ENCODE data around the gene ITGB8.

Gene ITGB8

DNA sequence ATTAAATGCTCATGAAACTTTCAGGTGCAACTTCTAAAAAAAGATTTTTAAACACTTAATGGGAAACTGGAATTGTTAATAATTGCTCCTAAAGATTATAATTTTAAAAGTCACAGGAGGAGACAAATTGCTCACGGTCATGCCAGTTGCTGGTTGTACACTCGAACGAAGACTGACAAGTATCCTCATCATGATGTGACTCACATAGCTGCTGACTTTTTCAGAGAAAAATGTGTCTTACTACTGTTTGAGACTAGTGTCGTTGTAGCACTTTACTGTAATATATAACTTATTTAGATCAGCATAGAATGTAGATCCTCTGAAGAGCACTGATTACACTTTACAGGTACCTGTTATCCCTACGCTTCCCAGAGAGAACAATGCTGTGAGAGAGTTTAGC is 79.3 kb downstream of the ITGB8 start:
- in situ Hi-C loops (cut with HindIII; ENCODE audit: low sequenced_read_pairs), result no loop called here

DNA sequence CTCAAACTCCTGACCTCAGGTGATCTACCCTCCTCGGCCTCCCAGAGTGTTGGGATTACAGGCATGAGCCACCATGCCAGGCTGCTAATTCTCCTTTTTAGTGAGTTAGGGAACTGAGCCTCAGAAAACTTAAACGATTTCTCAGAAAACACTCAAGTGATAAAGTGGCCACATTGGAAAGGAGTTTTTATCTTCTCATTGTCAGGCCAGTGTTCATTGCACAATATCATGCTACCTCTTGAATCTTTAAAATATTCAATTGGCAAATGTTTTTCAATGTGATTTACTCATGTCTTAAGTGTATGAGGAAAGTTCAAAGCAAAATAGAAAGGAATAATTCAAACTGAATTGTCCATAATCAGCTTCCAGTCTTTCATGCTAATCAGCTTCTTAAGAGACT is 80.7 kb downstream of the ITGB8 start:
- in situ Hi-C loops (cut with HindIII; ENCODE audit: low sequenced_read_pairs), result no loop called here

DNA sequence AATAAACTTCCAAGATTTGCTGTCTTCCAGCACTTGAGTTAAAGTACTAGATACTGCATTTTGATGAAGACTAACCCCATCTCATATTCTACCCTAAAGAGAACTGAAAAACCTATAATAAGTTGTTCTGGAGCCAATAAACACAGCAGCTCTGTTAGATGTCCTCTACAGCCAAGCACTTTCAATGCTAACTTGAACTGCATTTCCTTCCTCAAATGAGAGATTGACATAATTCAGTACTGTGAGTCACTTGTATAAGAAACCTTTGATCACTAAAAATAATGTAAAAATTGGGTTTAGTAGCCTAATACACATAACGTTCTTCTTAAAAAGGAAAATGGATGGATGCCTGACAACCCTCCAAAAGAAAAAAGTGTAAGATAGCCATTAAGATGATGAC is 81.3 kb downstream of the ITGB8 start:
- in situ Hi-C loops (cut with HindIII; ENCODE audit: low sequenced_read_pairs), result no loop called here

DNA sequence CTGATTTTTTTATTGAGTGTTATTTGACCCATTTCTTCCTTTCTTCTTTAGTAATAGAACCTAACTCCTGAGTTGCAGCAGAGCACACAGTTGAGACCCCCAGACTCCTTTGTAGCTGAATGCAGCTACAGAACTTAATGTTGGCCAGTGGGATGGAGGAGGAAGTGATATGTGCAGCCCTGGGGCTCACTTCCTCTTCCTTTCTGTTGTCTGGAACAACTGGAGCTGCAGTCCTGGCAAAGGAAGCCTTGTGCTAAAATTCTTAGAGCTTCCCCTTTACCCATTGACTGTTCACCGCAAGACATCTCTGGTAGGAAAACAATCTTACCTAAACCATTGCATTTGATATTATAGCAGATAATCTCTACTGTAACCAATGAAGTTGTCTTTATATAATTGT is 86.6 kb downstream of the ITGB8 start:
- in situ Hi-C loops (cut with HindIII; ENCODE audit: low sequenced_read_pairs), result no loop called here

DNA sequence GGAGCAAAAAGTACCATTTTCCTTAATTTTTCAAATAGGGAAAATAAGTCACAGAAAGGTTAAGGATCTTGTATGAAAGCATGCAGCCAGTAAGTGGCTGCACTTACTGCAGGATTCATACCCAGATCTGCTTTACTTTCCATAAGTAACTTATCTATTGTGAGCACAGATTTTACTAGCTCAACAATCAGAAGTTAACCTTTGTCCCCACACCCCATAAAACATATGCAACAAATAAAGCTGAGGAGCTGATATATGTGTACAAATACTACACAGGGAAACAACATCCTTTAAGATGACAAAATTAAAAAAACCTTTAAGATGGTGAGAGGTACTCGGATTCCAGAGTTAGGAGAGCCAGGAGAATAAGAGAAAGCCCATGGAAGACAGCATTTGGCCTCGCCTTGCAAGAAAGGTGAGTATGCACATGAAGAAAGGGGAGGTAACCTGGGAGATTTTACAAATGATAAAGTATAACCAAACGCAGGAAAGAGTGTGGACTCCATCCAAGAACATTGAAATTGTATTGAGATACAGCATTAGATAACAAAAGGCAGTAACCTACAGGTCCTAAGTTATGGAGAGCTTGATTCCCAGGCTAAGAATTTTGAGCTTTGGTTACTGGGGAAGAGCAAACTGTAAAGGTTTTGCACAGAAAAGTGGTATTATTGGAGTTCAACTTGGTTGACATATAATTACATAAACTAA is 87.1 kb downstream of the ITGB8 start:
- in situ Hi-C loops (cut with HindIII; ENCODE audit: low sequenced_read_pairs), result no loop called here

DNA sequence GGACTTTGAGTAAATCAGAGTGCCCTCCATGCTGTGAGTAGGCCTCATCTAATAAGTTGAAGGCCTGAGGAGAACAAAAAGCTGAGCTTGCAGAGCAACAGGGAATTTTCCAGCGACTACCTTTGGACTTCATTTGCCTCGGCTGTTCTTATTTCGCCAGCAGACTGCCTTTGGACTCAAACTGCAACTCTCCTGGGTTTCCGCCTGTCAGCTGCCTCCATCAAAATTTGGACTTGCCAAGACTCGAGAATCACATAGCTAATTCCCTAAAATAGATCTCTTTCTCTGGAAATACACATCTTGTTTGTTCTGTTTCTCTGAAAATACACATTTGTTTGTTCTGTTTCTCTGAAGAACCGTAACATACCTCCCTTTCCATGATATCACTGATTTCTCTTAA is 93.8 kb downstream of the ITGB8 start:
- in situ Hi-C loops (cut with HindIII; ENCODE audit: low sequenced_read_pairs), result no loop called here

DNA sequence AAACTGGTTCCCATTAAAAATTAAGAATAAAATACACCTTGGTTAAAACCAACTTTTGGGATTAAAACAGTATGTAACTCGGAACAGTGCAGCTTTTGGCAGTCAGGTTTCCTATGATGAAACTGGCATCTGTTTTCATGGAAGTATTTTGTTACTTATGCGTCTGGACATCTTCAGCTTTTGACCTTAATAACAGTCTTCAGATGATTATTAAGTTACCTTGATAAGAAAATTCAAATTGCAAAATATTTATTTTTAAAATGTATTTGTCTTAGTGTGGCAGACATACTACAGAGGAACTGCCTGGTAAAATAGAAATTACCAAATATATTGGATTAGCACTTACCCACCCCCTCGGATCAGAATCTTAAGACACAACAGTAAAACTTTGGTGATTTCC is 100.0 kb downstream of the ITGB8 start:
- in situ Hi-C loops (cut with HindIII; ENCODE audit: low sequenced_read_pairs), result no loop called here

DNA sequence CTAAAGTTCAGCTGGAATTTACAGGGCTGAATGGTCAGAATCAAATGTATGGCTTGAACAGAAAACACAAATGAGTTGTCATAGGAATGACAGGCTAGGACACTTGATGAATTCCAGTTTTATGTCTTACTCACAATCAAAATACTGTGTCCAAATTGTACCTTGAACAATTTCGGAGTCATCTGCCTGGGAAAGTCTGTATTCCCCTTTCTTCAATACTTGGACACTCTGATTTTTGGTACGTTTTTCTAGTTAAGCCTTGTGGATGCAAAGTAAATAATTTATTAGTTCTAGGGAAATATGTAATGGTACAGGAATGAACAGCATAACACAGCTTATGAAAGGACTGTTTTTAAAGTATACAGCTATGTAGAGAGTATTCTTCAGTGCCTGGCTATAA is 100.4 kb downstream of the ITGB8 start:
- in situ Hi-C loops (cut with HindIII; ENCODE audit: low sequenced_read_pairs), result no loop called here

DNA sequence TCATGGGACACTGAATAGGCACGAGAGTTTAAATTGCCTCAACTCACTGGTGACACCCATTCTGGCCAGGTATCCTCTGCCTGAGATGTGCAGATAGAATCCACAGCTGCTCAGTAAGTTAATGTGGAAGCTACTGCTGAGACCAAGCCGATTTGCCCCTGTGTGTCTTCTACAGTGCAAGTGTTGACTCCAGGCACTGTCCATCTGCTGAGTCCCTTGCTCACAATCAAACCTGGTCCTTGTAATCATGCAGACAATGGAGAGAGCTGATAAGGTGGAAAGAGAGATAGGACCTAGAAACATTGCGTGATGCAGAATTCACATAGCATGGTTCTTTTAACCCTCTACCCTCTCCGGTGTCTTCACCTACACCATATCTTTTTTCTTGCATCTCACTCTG is 101.4 kb downstream of the ITGB8 start:
- in situ Hi-C loops (cut with HindIII; ENCODE audit: low sequenced_read_pairs), result no loop called here

DNA sequence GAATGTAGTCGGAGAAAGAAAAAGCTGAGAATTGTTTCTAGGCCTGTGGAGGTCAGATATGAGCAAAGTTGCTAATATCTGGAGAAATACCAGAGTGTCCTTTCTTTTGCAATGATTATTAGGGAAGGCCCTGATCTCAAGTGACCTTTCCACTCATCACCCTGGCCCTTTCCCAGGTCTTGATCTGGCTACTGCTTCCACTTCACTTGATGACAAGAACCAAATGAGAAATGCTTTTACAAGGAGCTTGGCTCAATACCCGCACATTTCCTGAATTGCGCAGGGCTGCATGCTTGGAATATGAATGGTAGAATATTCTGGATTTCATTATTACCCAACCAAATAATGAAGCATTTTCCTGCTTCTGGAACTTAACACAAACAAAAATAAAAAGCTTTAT is 104.6 kb downstream of the ITGB8 start:
- in situ Hi-C loops (cut with HindIII; ENCODE audit: low sequenced_read_pairs), result loop anchor here (5.0 kb wide), 1 partner anchor 88 kb away; no protein-coding TSS in a partner anchor

DNA sequence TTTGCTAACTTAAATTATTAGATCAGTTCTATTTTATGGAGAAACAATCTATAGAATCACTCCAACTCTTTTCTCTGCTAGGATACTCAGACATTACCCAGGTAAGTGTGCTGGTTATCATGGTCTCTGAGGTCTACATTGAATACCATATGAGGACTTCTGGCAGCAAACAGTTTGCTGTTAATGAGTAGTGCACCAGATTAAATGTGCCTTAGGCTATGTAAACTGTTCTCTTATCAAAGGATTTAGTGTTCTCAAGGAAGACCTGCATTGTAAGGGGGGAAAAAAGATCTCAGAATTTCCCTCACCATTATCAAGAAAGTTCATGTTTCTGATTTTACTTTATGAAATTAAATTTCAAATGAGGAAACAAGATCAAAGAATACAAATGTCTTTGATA is 107.5 kb downstream of the ITGB8 start:
- in situ Hi-C loops (cut with HindIII; ENCODE audit: low sequenced_read_pairs), result loop anchor here (5.0 kb wide), 1 partner anchor 91 kb away; no protein-coding TSS in a partner anchor

DNA sequence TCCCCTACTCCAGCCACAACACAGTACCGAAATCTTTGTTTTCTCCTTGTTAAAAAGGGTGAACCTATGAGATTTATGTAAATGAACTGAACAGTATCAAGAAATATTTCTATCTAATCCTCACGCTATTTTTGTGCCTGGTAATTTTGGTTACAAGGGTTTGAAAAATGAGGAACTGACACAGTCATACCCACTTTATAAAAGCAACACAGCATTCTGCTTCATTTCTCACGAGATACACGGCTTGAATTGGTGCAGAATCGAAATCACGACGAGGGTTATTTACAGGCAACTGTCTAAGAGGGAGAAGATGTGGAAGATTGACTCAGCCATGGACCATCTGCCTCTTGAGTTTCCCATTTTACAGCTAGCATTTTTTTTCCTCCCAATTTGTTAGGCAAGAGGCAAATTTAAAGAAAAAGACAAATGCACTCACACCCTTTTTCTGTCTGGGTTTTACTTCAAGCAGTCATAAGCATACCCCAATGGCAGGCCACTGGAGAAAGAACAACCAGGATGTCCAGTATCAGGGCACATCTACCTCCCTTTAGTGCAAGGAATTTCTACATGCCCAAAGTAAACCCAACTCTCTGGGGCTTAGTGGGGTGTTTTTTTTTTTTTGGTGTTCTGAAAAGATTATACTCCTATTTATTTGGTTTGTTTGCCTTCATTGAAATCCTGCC is 108.1 kb downstream of the ITGB8 start:
- in situ Hi-C loops (cut with HindIII; ENCODE audit: low sequenced_read_pairs), result loop anchor here (5.0 kb wide), 1 partner anchor 92 kb away; no protein-coding TSS in a partner anchor

DNA sequence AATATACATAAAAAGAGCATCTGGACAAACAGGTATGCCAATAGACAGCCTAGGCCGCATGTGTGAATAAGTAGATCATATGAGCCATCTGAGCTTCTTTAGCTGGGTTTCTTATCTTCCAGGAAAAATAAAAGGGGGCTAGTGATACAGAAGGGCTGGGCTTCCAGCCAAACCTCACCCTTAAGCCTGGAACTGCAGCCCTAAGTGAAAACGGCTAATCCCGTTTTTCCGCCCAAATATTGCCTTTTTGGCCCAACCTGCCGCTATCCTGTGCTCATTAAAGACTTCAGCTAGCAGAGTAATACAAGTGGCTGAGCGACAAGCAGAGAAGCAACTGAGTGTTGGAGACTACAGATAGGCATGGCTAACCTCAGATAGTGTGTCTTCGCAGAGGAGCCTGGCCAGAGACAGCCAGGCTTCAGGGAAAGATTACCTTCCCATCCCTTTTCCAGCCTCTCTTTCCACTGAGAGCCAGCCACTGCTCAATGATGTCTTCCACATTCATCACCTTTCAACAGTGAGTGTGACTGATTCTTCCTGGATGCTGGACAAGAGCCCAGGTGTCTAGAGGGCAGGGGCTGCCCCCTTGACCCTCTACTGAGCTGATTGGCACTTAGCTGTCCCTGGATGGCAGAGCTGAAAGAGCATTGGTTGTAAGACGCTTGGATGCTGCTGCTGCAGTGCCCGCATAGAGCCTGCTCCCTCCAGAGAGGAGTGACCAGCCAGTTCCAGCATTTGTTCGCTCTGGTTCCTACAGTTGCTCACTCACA is 108.9 kb downstream of the ITGB8 start:
- in situ Hi-C loops (cut with HindIII; ENCODE audit: low sequenced_read_pairs), result loop anchor here (5.0 kb wide), 1 partner anchor 92 kb away; no protein-coding TSS in a partner anchor

DNA sequence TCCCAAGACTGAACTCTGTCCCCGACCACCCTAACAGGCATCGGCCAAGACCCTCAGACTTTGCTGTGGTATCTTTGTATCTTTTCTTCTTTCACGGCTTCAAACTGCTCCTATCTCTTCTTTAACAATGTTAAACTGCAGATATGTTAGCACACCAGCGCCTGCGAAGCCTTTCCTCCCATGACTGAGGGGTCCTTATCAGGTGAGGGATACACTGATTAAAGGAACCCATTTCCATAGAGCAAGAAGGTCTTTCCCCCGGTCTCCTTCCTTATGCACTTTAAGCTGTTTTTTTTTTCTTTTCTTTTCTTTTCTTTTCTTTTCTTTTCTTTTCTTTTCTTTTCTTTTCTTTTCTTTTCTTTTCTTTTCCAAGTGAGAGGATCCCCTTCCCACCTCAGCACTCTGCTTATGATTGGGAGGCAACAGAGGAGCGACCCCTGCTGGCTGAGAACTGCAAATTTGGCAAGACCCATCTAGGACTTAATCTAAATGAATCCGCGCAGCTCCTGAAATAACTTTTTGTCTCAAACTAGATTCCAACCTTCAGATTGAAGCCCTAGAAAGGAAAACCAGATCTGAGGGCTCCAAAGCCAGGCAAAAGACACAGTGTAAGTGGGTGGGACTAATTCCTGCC is 109.9 kb downstream of the ITGB8 start:
- in situ Hi-C loops (cut with HindIII; ENCODE audit: low sequenced_read_pairs), result no loop called here

DNA sequence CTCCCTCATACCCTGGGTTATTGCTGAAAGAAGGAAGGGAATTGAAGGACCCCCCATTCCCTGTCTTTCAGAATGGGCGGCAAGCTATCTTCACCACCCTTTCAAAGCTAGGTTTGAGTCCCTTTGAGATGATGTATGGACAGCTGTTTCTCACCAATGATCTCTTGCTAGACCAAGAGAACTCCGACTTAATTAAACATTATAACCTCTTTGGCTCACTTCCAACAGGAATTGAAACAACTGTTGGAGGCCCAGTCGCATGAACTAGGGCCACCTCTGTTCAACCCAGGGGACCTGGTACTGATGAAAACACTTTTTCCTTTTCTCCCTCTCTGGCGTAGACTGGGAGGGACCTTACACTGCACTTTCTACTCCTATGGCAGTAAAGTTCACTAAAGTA is 110.6 kb downstream of the ITGB8 start:
- in situ Hi-C loops (cut with HindIII; ENCODE audit: low sequenced_read_pairs), result no loop called here

DNA sequence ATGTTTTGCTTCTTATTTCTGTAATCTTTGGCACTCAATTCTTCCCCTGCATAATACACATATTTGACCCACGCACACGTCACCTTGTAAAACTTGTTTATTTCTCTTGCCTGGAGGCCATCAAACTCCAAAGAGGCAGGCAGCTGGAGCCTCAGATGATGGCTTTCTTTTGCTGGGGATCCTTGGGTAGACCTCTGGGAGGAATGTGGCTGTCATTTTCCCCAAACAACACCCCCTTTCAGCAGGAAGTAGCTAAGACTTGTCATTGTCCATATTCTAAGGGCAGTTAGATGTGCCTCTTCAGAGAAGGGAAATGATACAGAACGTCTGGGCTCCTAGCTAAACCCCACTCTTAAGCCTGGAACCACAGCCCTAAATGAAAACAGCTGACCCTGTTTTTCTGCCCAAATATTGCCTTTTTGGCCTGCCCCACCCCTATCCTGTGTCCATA is 111.3 kb downstream of the ITGB8 start:
- in situ Hi-C loops (cut with HindIII; ENCODE audit: low sequenced_read_pairs), result no loop called here

DNA sequence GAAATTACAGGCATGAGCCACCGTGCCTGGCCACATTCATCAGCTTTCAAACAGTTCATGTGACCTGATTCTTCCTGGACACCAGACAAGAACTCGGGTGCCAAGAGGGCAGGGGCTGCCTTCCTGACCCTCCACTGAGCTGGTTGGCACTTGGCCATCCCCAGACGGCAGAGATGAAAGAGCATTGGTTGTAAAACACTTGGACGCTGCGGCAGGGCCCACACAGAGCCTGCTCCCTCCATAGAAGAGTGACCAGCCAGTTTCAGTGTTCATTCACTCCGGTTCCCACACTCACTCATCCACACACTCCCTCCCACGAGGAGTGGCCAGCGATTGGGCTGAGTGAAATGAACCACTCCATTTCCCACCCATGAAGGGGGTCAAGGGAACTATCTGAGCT is 112.3 kb downstream of the ITGB8 start:
- in situ Hi-C loops (cut with HindIII; ENCODE audit: low sequenced_read_pairs), result no loop called here

DNA sequence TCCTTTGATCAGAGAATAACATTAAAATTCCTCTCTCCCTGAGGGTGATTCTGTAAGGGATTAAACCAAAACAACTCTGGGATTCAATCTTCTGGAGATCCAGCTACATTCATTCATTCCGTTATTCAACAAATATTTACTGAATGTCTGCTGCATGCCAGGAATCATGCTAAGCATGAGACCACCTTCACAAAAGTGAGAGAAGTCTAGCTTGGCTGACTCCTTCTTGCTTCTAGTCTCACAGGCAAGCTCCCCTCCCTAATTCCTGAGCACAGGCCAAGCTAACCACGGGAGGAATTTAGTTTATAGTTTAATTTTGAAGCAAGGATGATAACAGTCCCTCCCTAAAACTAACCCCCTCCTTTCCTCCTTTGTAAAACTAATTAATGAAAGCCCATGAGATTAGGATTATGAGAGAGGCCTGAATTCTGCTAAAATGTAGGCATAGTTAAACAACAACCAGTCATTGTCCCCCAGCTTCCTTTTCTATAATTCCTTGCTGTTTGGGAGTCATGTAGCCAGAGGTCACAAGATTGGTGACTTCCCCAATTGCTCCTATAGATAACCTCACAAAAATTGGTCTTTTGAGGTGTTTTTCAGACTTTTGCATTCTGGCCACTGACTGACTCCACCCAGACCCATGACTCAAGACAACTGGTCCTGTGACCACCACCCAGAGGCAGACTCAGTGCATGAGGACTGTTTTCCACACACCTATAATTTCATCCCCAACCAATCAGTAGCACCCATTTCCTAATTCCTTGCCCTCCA is 113.5 kb downstream of the ITGB8 start:
- in situ Hi-C loops (cut with HindIII; ENCODE audit: low sequenced_read_pairs), result no loop called here

DNA sequence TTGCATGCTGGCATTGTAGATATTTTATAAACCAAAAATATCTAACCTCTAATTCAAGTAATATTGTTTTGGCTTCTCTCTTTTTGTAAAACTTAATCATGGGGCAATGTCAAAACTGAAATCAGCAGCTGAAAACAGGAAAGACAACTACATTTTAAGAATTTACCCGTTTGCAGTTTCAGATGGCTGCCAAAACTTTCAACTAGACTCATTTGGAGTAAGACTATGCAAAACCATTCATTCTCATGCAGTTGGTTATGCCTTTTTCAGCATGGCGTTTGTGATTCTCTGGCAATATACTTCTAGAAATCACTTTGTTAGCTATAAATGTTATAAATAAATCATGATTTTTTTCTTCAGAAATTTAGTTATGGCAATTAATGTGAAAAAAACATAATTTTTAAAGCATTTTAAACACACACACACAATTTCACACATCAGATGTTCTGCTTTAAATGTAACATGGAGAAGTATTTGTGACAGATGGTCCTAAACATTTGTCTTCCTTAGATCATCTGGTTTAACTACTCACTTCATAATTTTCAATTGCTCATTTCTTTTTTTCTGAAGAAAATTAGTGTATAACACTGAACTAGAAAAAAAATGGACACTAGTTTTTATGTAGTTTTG is 116.4 kb downstream of the ITGB8 start:
- in situ Hi-C loops (cut with HindIII; ENCODE audit: low sequenced_read_pairs), result no loop called here

DNA sequence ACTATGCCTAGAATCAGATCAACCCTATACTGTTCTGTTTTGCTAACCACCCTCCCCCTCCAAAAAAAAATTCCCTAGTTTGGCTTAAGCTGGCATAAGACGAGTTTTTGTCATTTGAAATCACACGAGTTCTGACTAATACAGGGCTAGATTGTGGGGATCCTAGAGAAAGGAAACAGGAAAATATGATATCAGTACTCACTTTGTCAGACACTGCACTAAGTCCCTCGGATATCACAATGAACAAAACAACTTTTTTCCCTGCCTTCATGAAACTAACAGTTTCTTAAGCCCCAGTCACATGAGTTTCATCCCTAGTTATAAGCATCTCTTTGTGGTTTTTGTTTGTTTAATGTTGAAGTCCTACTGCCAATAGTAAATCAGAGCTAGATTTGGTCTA is 118.5 kb downstream of the ITGB8 start:
- in situ Hi-C loops (cut with HindIII; ENCODE audit: low sequenced_read_pairs), result no loop called here
